IMR-90 (cell line): ENCODE measurements around the gene GRB2. TPM values are rescaled to one million over a fixed set of nuclear protein-coding genes. Genes with fewer than 3 reads are reported as not detected.
A peak's percentile ranks its signal among the peaks of the same experiment; 100 is the strongest.

ENCODE experiments used
- ATAC-seq: fragments of 200-7000 bp; cut with Tn5 transposase; 2 replicates; pipeline ENCODE4 v1.9.1; 2020; ENCODE audit warnings: low read depth, mild to moderate bottlenecking, moderate library complexity
- BruUV-seq: library from RNA; stranded (reverse); fragments of 400-500 nt; replicated peaks from 2 replicates; lab custom pipeline; 2021; lab: Mats Ljungman, UMichigan
- CTCF ChIA-PET: fragments of 300-600 bp; formaldehyde crosslinking; extraction: SDS; loops from one replicate; lab custom pipeline; 2021; ENCODE audit warnings: antibody characterized with exemption; lab: Yijun Ruan, JAX
- POLR2A ChIA-PET: fragments of 300-600 bp; sonication (Branson Sonifier 250); formaldehyde crosslinking; loops from one replicate; lab custom pipeline; 2022; ENCODE audit warnings: antibody characterized with exemption; ENCODE audit not compliant: unreplicated experiment; lab: Charles Lee
- DNase-seq: peaks from one replicate; pipeline ENCODE4 v3.0.0; 2013
- H2AFZ ChIP-seq: replicated peaks from 2 replicates; pipeline ENCODE3; 2013; ENCODE audit warnings: low read length, mild to moderate bottlenecking; ENCODE audit not compliant: poor library complexity
- H2AK5ac ChIP-seq: 2 replicates; pipeline ENCODE4 v1.6.1; 2013; ENCODE audit warnings: low read depth, low read length, inconsistent platforms
- H2AK9ac ChIP-seq: replicated peaks from 2 replicates; pipeline ENCODE3; 2013; ENCODE audit warnings: mild to moderate bottlenecking, low read depth, low read length, moderate library complexity; ENCODE audit not compliant: poor library complexity
- H2BK120ac ChIP-seq: 2 replicates; pipeline ENCODE4 v1.6.1; 2013; ENCODE audit warnings: low read depth, low read length, inconsistent platforms
- H2BK15ac ChIP-seq: 3 replicates; pipeline ENCODE4 v1.6.1; 2013; ENCODE audit warnings: low read depth, low read length, inconsistent platforms
- H2BK20ac ChIP-seq: 2 replicates; pipeline ENCODE4 v1.6.1; 2013; ENCODE audit warnings: low read depth, mild to moderate bottlenecking, inconsistent platforms, low read length, moderate library complexity
- H2BK5ac ChIP-seq: 2 replicates; pipeline ENCODE4 v1.6.1; 2013; ENCODE audit warnings: mild to moderate bottlenecking, low read depth, low read length, inconsistent platforms; ENCODE audit not compliant: poor library complexity, severe bottlenecking
- H3K14ac ChIP-seq: replicated peaks from 2 replicates; pipeline ENCODE4 v1.6.1; 2013; ENCODE audit warnings: low read depth, low read length, inconsistent platforms
- H3K18ac ChIP-seq: 2 replicates; pipeline ENCODE4 v1.6.1; 2013; ENCODE audit warnings: low read depth, low read length, control low read depth
- H3K23ac ChIP-seq: 2 replicates; pipeline ENCODE4 v1.6.1; 2013; ENCODE audit warnings: low read depth, low read length, inconsistent platforms
- H3K27ac ChIP-seq: 2 replicates; pipeline ENCODE4 v1.5.1; 2013; ENCODE audit warnings: mild to moderate bottlenecking, control low read depth, low read length; ENCODE audit not compliant: insufficient read depth
- H3K27me3 ChIP-seq: 2 replicates; pipeline ENCODE4 v1.6.1; 2013; ENCODE audit warnings: low read length; ENCODE audit not compliant: control insufficient read depth, insufficient read depth
- H3K36me3 ChIP-seq: 2 replicates; pipeline ENCODE4 v1.6.1; 2013; ENCODE audit warnings: low read length, mixed read lengths; ENCODE audit not compliant: control insufficient read depth, insufficient read depth
- H3K4ac ChIP-seq: 2 replicates; pipeline ENCODE4 v1.6.1; 2013; ENCODE audit warnings: low read depth, low read length, inconsistent platforms
- H3K4me1 ChIP-seq: 2 replicates; pipeline ENCODE4 v1.6.1; 2013; ENCODE audit warnings: low read length, mixed read lengths; ENCODE audit not compliant: control insufficient read depth, insufficient read depth
- H3K4me2 ChIP-seq: 2 replicates; pipeline ENCODE4 v1.6.1; 2013; ENCODE audit warnings: low read depth, mild to moderate bottlenecking, control low read depth, low read length, moderate library complexity
- H3K4me3 ChIP-seq: 2 replicates; pipeline ENCODE4 v1.5.1; 2013; ENCODE audit warnings: low read depth, mild to moderate bottlenecking, control low read depth, low read length, moderate library complexity; ENCODE audit not compliant: insufficient read depth
- H3K56ac ChIP-seq: 2 replicates; pipeline ENCODE4 v1.6.1; 2013; ENCODE audit warnings: low read length, inconsistent platforms; ENCODE audit not compliant: insufficient read depth; ENCODE audit errors: extremely low read depth
- H3K79me1 ChIP-seq, 2 experiments: 2 replicates each; pipeline ENCODE4 v1.6.1; 2013; ENCODE audit warnings: low read length in 2 of 2, inconsistent platforms in 1 of 2, low read depth in 1 of 2
- H3K9ac ChIP-seq: 2 replicates; pipeline ENCODE4 v1.6.1; 2013; ENCODE audit warnings: low read depth, low read length, control low read depth
- H3K9me1 ChIP-seq: 2 replicates; pipeline ENCODE4 v1.6.1; 2013; ENCODE audit warnings: low read length, inconsistent platforms; ENCODE audit not compliant: insufficient read depth
- H3K9me3 ChIP-seq: 2 replicates; pipeline ENCODE4 v1.6.1; 2013; ENCODE audit warnings: low read length; ENCODE audit not compliant: control insufficient read depth, insufficient read depth
- H4K20me1 ChIP-seq: 2 replicates; pipeline ENCODE4 v1.6.1; 2013; ENCODE audit warnings: low read length, inconsistent platforms; ENCODE audit not compliant: insufficient read depth
- H4K5ac ChIP-seq: 2 replicates; pipeline ENCODE4 v1.6.1; 2013; ENCODE audit warnings: mild to moderate bottlenecking, low read depth, low read length, control low read depth
- H4K8ac ChIP-seq, 2 experiments: 2 replicates each; pipeline ENCODE4 v1.6.1; 2013; ENCODE audit warnings: low read depth in 2 of 2, low read length in 2 of 2, control low read depth in 1 of 2, inconsistent platforms in 1 of 2
- H4K91ac ChIP-seq: 2 replicates; pipeline ENCODE4 v1.6.1; 2013; ENCODE audit warnings: low read depth, low read length, inconsistent platforms; ENCODE audit not compliant: insufficient read depth
- BHLHE40 ChIP-seq: fragments of 150-350 bp; IDR thresholded peaks from 2 replicates; pipeline ENCODE4 v1.6.1; 2016; ENCODE audit warnings: mild to moderate bottlenecking, low read depth, low read length
- CHD1 ChIP-seq: IDR thresholded peaks from 2 replicates; pipeline ENCODE4 v1.6.1; 2012; ENCODE audit warnings: low read depth, low read length, improper control_type of control experiment
- FOS ChIP-seq: fragments of 150-350 bp; IDR thresholded peaks from 2 replicates; pipeline ENCODE4 v1.6.1; 2016; ENCODE audit warnings: low read depth, low read length
- MAFK ChIP-seq: IDR thresholded peaks from 2 replicates; pipeline ENCODE4 v1.6.1; 2012; ENCODE audit warnings: low read depth, low read length, improper control_type of control experiment
- MAZ ChIP-seq: IDR thresholded peaks from 2 replicates; pipeline ENCODE4 v1.6.1; 2012; ENCODE audit warnings: low read depth, mild to moderate bottlenecking, low read length, improper control_type of control experiment, moderate library complexity, borderline replicate concordance
- NFE2L2 ChIP-seq: fragments of 150-350 bp; IDR thresholded peaks from 2 replicates; pipeline ENCODE4 v1.6.1; 2016; ENCODE audit warnings: low read depth, mild to moderate bottlenecking, low read length
- RAD21 ChIP-seq: IDR thresholded peaks from 2 replicates; pipeline ENCODE4 v1.6.1; 2012; ENCODE audit warnings: low read length, improper control_type of control experiment
- RCOR1 ChIP-seq: IDR thresholded peaks from 2 replicates; pipeline ENCODE4 v1.6.1; 2012; ENCODE audit warnings: mild to moderate bottlenecking, low read length, improper control_type of control experiment; ENCODE audit not compliant: insufficient replicate concordance
- RFX5 ChIP-seq: IDR thresholded peaks from 2 replicates; pipeline ENCODE4 v1.8.0; 2012; ENCODE audit warnings: low read depth, mild to moderate bottlenecking, low read length, moderate library complexity
- SMC3 ChIP-seq: fragments of 150-350 bp; IDR thresholded peaks from 2 replicates; pipeline ENCODE4 v1.6.1; 2016; ENCODE audit warnings: low read depth, mild to moderate bottlenecking, antibody characterized with exemption, low read length, moderate library complexity
- WGBS, 2 experiments: methylation state at CpG; one replicate each; pipeline versions ENCODE4 v1.1.5 to v1.1.7; 2013; ENCODE audit warnings: missing lambda C conversion rate in 2 of 2; ENCODE audit not compliant: insufficient read length in 1 of 2; ENCODE audit errors: extremely low coverage in 2 of 2; 5-methylcytosine and 5-hydroxymethylcytosine counted together
- dilution Hi-C: fragments of 300-500 bp; cut with HindIII; formaldehyde crosslinking; loops from one replicate; pipeline ENCODE4 v1.14.3; 2018; ENCODE audit warnings: low sequenced_read_pairs; ENCODE audit not compliant: unreplicated experiment
- in situ Hi-C: fragments of 300-500 bp; cut with MboI; formaldehyde crosslinking; loops from 3 replicates; pipeline ENCODE4 v1.14.3; 2019; ENCODE audit warnings: low sequenced_read_pairs, inconsistent platforms, mixed read lengths
- intact Hi-C: fragments of 100-400 bp; cut with micrococcal nuclease; formaldehyde crosslinking; loops from 2 replicates; pipeline ENCODE4 v1.10.0; 2022
- polyA plus RNA-seq, 3 experiments: library from polyadenylated mRNA; depleted of rRNA; stranded (reverse); fragments of >200 nt; gene quantifications; 2 replicates each; pipeline ENCODE4 v1.2.3, GENCODE V29; 2012; ENCODE audit warnings: low replicate concordance in 1 of 3
- total RNA-seq: library from RNA; depleted of rRNA; stranded (reverse); fragments of >200 nt; gene quantifications from 2 replicates; pipeline ENCODE4 v1.2.3, GENCODE V29; 2012
- TF ChIP-seq, protein P1 (sequence below): fragments of 150-350 bp; IDR thresholded peaks from 2 replicates; pipeline ENCODE4 v1.6.1; 2016; ENCODE audit warnings: low read depth, mild to moderate bottlenecking, low read length, moderate library complexity, borderline replicate concordance
- TF ChIP-seq, protein P2 (sequence below): conservative IDR thresholded peaks from 2 replicates; pipeline ENCODE4 v1.5.1; 2012; ENCODE audit warnings: mild to moderate bottlenecking, low read depth, low read length, improper control_type of control experiment
- TF ChIP-seq, protein P3 (sequence below): fragments of 150-350 bp; IDR thresholded peaks from 2 replicates; pipeline ENCODE4 v1.6.1; 2017; ENCODE audit warnings: mild to moderate bottlenecking, antibody characterized with exemption, low read length, low read depth

The GRB2 gene
- total and polyA plus RNA-seq, 2 of the 4 experiments (the other 2 are of a cell fraction): 49.3 to 62.1 TPM

DNA sequence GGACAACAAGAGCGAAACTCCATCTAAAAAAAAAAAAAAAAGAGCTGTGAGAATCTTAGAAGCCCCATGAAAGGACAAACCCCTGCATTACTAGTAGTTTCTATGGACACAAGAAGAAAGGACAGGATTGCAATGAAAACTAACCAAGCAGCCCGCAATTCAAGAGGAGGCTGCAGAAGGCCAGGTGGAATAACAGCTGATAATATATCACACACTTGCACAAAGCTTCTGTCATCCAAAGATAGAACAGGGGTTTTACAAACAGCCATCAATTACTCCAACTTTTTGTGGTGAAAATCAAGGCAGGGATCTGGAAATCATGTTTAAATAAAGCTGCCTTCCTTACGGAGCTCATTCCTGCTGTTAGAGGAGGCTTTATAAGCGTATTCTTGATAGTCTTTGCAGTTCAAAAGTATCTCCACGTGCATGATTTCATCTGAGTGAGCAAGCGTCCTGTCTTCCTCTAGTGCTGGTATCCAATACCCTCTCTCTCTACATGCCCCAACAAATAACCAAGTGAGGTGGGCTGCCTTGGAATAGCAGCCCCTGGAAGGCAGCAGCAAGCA lies 27.8 kb upstream of the GRB2 start:
- H4K5ac ChIP-seq: no peak overlapping the region
- H3K9me3 ChIP-seq: no peaks in the 10 kb centered on the region
- CTCF ChIA-PET: interaction anchor here (0.7 kb wide), 1 partner anchor 11 kb away, joined by 5 read pairs; no protein-coding TSS in a partner anchor
- TF ChIP-seq MAZ: no peak
- TF ChIP-seq NFE2L2: no peak
- TF ChIP-seq, protein P1, sequence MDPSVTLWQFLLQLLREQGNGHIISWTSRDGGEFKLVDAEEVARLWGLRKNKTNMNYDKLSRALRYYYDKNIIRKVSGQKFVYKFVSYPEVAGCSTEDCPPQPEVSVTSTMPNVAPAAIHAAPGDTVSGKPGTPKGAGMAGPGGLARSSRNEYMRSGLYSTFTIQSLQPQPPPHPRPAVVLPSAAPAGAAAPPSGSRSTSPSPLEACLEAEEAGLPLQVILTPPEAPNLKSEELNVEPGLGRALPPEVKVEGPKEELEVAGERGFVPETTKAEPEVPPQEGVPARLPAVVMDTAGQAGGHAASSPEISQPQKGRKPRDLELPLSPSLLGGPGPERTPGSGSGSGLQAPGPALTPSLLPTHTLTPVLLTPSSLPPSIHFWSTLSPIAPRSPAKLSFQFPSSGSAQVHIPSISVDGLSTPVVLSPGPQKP: no peak
- no peak for TF ChIP-seq CHD1
- no peak for TF ChIP-seq RCOR1
- TF ChIP-seq, protein P2, sequence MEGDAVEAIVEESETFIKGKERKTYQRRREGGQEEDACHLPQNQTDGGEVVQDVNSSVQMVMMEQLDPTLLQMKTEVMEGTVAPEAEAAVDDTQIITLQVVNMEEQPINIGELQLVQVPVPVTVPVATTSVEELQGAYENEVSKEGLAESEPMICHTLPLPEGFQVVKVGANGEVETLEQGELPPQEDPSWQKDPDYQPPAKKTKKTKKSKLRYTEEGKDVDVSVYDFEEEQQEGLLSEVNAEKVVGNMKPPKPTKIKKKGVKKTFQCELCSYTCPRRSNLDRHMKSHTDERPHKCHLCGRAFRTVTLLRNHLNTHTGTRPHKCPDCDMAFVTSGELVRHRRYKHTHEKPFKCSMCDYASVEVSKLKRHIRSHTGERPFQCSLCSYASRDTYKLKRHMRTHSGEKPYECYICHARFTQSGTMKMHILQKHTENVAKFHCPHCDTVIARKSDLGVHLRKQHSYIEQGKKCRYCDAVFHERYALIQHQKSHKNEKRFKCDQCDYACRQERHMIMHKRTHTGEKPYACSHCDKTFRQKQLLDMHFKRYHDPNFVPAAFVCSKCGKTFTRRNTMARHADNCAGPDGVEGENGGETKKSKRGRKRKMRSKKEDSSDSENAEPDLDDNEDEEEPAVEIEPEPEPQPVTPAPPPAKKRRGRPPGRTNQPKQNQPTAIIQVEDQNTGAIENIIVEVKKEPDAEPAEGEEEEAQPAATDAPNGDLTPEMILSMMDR: no peak
- TF ChIP-seq MAFK: no peak
- TF ChIP-seq FOS: no peak
- TF ChIP-seq RAD21: no peak
- TF ChIP-seq SMC3: no peak
- TF ChIP-seq, protein P3, sequence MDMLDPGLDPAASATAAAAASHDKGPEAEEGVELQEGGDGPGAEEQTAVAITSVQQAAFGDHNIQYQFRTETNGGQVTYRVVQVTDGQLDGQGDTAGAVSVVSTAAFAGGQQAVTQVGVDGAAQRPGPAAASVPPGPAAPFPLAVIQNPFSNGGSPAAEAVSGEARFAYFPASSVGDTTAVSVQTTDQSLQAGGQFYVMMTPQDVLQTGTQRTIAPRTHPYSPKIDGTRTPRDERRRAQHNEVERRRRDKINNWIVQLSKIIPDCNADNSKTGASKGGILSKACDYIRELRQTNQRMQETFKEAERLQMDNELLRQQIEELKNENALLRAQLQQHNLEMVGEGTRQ: no peak
- TF ChIP-seq BHLHE40: no peak
- no peak for TF ChIP-seq RFX5
- H4K91ac ChIP-seq: no peak overlapping the region
- no peak overlapping the region for H3K14ac ChIP-seq
- no peaks in the 10 kb centered on the region for H4K20me1 ChIP-seq
- ATAC-seq (no peak), DNase-seq (no peak)
- no peak overlapping the region for H3K23ac ChIP-seq
- H2BK20ac ChIP-seq: 0 out of 2 replicates have a peak overlapping the region, but pooled peaks have one; percentile 21
- 0 out of 2 replicates have a peak overlapping the region, but pooled peaks have one; percentile 15 for H3K4ac ChIP-seq
- dilution Hi-C loops: no loop called here
- no peak overlapping the region; the same call in 1 of the 2 replicates for H3K18ac ChIP-seq
- no peak overlapping the region for H3K56ac ChIP-seq
- no CpG with 5 or more reads among the region's 6 CpGs for WGBS, 2 experiments
- peaks cover 8% of the 10 kb centered on the region; the same call in 1 of the 2 replicates for H3K4me1 ChIP-seq
- no peak overlapping the region for H3K4me3 ChIP-seq
- H2BK5ac ChIP-seq: no peak overlapping the region
- no peak overlapping the region for H3K9ac ChIP-seq
- no peak overlapping the region for H3K4me2 ChIP-seq
- intact Hi-C loops: loop anchor here (5.0 kb wide), 1 partner anchor 34 kb away; no protein-coding TSS in a partner anchor
- peak overlapping the region; percentile 34; the same call in 1 of the 2 replicates for H2AK5ac ChIP-seq
- H2AFZ ChIP-seq: no peak overlapping the region
- H2BK15ac ChIP-seq: no peak overlapping the region
- POLR2A ChIA-PET: no interaction called here
- no peak overlapping the region for H4K8ac ChIP-seq
- H3K9me1 ChIP-seq: no peaks in the 10 kb centered on the region; the same call in 1 of the 2 replicates
- H3K79me1 ChIP-seq: no peaks in the 10 kb centered on the region
- no peak overlapping the region for H2AK9ac ChIP-seq
- H3K36me3 ChIP-seq: no peaks in the 10 kb centered on the region
- H3K27ac ChIP-seq: no peak overlapping the region
- no peak overlapping the region for H2BK120ac ChIP-seq
- in situ Hi-C loops: no loop called here
- H3K27me3 ChIP-seq: no peaks in the 10 kb centered on the region
- no TSS peak for BruUV-seq
